Neural progenitor cell (in vitro differentiated cells): ENCODE data around the gene BLOC1S3.

ENCODE experiments used
- EZH2 ChIP-seq: fragments of 200-600 bp; sonication (generic); IDR thresholded peaks from 2 replicates; pipeline ENCODE4 v1.6.1; 2017; ENCODE audit warnings: antibody characterized with exemption, mild to moderate bottlenecking, moderate library complexity
- EZH2phosphoT487 ChIP-seq: fragments of 200-600 bp; sonication (generic); IDR thresholded peaks from 2 replicates; pipeline ENCODE4 v1.6.1; 2017; ENCODE audit warnings: antibody characterized with exemption
- TF ChIP-seq, protein P1 (sequence below): fragments of 200-600 bp; sonication (generic); IDR thresholded peaks from 2 replicates; pipeline ENCODE4 v1.5.1; 2017; ENCODE audit warnings: antibody characterized with exemption, mild to moderate bottlenecking

DNA sequence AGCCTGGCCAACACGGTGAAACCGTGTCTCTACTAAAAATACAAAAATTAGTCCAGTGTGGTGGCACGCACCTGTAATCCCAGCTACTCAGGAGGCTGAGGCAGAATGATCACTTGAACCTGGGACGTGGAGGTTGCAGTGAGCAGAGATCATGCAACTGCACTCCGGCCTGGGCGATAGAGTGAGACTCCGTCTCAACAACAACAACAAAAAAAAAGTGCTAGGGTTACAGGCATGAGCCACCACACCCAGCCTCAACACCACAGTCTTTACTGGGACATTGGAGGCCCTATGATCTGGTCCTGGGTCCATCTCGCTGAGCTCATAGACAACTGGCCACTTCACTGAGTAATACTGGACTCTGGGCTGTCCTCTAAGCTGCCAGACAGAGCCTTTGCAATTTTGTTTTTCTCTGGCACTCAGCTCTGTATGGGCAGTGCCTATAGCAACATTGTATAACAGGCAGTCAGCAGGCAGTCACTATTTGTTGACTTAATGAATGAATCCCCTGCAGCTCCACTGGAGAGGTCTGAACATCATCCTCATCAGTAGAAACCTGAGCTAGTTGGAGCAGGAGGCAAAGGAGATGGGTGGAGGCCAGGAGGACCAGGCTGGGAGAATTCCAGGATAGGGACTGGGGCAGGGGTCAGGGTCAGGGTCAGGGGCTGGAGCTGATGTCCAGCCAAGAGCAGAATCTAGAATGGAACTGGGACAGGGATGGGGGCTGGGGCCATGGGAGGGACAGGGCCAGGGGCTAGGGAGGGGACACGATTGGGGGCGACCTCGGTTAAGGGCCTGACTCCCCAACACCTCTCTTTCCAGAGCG, 8.1 kb downstream of the BLOC1S3 start:
- TF ChIP-seq, protein P1, sequence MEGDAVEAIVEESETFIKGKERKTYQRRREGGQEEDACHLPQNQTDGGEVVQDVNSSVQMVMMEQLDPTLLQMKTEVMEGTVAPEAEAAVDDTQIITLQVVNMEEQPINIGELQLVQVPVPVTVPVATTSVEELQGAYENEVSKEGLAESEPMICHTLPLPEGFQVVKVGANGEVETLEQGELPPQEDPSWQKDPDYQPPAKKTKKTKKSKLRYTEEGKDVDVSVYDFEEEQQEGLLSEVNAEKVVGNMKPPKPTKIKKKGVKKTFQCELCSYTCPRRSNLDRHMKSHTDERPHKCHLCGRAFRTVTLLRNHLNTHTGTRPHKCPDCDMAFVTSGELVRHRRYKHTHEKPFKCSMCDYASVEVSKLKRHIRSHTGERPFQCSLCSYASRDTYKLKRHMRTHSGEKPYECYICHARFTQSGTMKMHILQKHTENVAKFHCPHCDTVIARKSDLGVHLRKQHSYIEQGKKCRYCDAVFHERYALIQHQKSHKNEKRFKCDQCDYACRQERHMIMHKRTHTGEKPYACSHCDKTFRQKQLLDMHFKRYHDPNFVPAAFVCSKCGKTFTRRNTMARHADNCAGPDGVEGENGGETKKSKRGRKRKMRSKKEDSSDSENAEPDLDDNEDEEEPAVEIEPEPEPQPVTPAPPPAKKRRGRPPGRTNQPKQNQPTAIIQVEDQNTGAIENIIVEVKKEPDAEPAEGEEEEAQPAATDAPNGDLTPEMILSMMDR, result no peak
- TF ChIP-seq EZH2 (no peak), EZH2phosphoT487 (no peak)
